Astrocyte (in vitro differentiated cells and primary cell): ENCODE results near the gene BFAR.

Source experiments
- EZH2 ChIP-seq: IDR thresholded peaks from 2 replicates; pipeline ENCODE4 v1.6.1; 2012; ENCODE audit warnings: mild to moderate bottlenecking, low read length, inconsistent platforms; ENCODE audit not compliant: insufficient read depth
- TF ChIP-seq, protein P1 (sequence below): IDR thresholded peaks from 2 replicates; pipeline ENCODE4 v1.5.1; 2011; ENCODE audit warnings: low read depth, mild to moderate bottlenecking, inconsistent platforms, low read length, moderate library complexity; ENCODE audit not compliant: insufficient read depth

DNA sequence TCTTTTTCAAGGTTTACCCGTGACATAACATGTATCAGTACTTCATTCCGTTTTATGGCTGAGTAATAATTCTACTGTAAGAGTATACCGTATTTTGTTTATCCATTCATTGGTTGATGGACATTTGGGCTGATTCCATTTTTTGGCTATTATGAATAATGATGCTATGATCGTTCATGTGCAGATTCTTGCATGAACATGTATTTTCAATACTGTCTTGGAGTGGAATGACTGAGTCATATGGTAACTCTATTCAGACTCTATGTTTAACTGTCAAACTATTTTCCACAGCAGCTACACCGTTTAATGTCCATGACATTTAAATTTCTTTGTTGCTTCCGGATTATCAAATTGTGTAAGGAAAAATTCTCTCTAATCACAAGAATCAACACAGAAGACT lies 17.9 kb downstream of the BFAR start:
- TF ChIP-seq, protein P1, sequence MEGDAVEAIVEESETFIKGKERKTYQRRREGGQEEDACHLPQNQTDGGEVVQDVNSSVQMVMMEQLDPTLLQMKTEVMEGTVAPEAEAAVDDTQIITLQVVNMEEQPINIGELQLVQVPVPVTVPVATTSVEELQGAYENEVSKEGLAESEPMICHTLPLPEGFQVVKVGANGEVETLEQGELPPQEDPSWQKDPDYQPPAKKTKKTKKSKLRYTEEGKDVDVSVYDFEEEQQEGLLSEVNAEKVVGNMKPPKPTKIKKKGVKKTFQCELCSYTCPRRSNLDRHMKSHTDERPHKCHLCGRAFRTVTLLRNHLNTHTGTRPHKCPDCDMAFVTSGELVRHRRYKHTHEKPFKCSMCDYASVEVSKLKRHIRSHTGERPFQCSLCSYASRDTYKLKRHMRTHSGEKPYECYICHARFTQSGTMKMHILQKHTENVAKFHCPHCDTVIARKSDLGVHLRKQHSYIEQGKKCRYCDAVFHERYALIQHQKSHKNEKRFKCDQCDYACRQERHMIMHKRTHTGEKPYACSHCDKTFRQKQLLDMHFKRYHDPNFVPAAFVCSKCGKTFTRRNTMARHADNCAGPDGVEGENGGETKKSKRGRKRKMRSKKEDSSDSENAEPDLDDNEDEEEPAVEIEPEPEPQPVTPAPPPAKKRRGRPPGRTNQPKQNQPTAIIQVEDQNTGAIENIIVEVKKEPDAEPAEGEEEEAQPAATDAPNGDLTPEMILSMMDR: no peak
- no peak for TF ChIP-seq EZH2
